GM18870 (cell line): ENCODE results near the gene SIN3B.

Source experiments
- ATAC-seq: cut with Tn5 transposase; IDR thresholded peaks from one replicate; pipeline ENCODE4 v1.9.1; 2021; ENCODE audit warnings: moderate library complexity; ENCODE audit not compliant: unreplicated experiment

The SIN3B gene

GRCh38 chr19:16908759-16909158 is 79.6 kb downstream of the SIN3B start:
- no peak for ATAC-seq

GRCh38 chr19:16911046-16911445 is 81.8 kb downstream of the SIN3B start:
- ATAC-seq: no peak

- ATAC-seq: no peak
Measured at GRCh38 chr19:16912780-16913179, 83.6 kb downstream of the SIN3B start.

- no peak for ATAC-seq
Measured at GRCh38 chr19:16914421-16914820, 85.2 kb downstream of the SIN3B start.

- no peak for ATAC-seq
Measured at GRCh38 chr19:16915135-16915534, 85.9 kb downstream of the SIN3B start.

GRCh38 chr19:16915734-16916133 is 86.5 kb downstream of the SIN3B start:
- no peak for ATAC-seq

GRCh38 chr19:16917401-16917800 is 88.2 kb downstream of the SIN3B start:
- no peak for ATAC-seq

GRCh38 chr19:16919496-16919895 is 90.3 kb downstream of the SIN3B start:
- ATAC-seq: no peak

DNA sequence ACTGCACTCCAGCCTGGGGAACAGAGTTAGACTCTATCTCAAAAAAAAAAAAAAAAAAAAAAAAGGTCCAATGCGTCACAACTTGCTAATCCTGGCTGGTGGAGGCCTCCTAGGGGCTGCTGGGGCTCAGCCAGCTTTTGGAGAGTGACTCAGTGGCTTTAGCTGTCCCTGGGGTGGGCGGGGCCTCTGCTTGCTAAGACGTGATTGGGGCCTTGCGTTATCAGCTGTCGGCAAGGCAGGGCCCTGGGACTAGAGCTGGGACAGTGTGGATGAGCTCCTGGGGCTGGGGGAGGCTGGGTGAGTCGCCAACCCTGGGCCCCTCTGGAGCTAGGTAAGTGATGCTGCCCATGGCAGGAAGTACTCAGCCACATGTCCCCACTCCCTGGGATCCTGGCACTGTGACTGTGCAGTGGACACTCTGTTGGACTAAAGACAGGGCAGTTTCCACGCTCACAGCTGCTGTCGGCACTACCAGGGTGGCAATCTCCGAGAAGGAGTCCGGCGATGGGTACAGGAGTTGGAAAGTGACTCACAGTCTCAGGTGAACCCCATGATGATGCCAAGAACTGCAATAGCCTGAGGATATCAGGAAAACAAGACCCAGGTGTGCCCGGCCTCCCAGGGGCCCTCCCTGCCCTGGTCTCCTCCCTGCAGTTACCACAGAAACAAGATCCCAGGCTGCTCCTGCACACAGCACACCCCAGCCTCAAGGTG is 91.8 kb downstream of the SIN3B start:
- no peak for ATAC-seq

DNA sequence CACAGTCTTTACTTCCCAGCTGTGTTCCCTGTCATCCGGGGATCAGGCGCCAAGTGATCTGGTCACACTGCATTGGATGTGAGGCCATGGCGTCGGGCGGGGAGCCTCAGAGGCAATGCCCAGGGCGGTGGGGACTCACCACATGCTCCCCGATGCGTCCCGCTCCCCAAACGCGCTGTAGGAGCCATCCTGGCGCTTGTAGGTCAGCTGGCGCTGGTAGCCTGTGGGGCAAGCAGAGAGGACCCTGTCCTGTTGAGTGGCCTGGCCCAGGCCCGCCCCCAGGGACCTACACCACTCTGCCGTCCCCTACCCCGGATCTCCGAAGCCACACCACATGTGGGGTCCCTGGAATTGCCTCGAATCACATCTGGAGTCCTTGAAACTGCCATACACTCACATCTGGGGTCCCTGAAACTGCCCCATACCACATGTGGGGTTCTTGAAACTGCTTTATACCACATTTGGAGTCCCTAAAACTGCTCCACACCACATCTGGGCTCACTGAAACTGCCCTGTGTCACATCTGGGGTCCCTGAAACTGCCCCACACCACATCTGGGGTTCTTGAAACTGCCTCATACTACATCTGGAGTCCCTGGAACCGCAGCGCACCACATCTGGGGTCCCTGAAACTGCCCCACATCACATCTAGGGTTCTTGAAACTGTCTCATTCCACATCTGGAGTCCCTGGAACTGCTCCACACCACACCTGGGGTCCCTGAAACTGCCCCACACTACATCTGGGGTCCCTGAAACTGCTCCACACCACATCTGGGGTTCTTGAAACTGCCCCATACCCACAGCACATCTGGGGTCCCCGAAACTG is 92.8 kb downstream of the SIN3B start:
- no peak for ATAC-seq

DNA sequence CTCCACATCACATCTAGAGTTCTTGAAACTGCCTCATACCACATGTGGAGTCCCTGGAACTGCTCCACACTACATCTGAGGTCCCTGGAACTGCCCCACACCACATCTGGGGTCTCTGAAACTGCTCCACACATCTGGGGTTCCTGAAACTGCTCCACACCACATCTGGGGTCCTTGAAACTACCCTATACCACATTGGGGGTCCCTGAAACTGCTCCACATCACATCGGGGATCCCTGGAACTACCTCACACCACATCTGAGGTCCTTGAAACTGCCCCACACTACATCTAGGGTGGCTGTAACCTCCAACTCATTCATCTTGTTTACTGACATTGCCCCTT is 93.4 kb downstream of the SIN3B start:
- ATAC-seq: no peak

GRCh38 chr19:16922949-16923348 is 93.8 kb downstream of the SIN3B start:
- ATAC-seq: no peak

- ATAC-seq: no peak
Measured at GRCh38 chr19:16927883-16928282, 98.7 kb downstream of the SIN3B start.

GRCh38 chr19:16928351-16928750 is 99.2 kb downstream of the SIN3B start:
- ATAC-seq: no peak

- no peak for ATAC-seq
Measured at GRCh38 chr19:16928916-16929315, 99.7 kb downstream of the SIN3B start.
